ENCODE data around the gene ANXA8.

GRCh38 chr10:47418966-47419365 lies 64.9 kb downstream of the ANXA8 start:
- TF ChIP-seq CTCF (IDR thresholded peaks at IDR 0.05), result no peak
- TF ChIP-seq POLR2A (IDR thresholded peaks at IDR 0.05), result no peak

All from esophagus squamous epithelium (tissue), 4 donors.